ENCODE data around the gene SERPIND1. TPM values are rescaled to one million over a fixed set of nuclear protein-coding genes. Genes with fewer than 3 reads are reported as not detected.

SERPIND1 gene
- total RNA-seq, 1 donor = not detected

- H4K20me1 ChIP-seq (ENCODE audit: insufficient read depth, low read length) = no peaks in the 10 kb centered on the region
- no peak overlapping the region for H3K27ac ChIP-seq (ENCODE audit: low read depth, low read length)
- no peaks in the 10 kb centered on the region for H3K9me3 ChIP-seq (ENCODE audit: low read depth, low read length)
- H3K4me2 ChIP-seq (ENCODE audit: insufficient read depth, low read length) = no peak overlapping the region
- H3K27me3 ChIP-seq (ENCODE audit: insufficient read depth, low read length) = no peaks in the 10 kb centered on the region
- no peak overlapping the region for H2AFZ ChIP-seq (ENCODE audit: low read length)
- H3K4me3 ChIP-seq (ENCODE audit: insufficient read depth, low read length) = no peak overlapping the region
- no peaks in the 10 kb centered on the region for H3K79me2 ChIP-seq (ENCODE audit: insufficient read depth, low read length)
- no peaks in the 10 kb centered on the region for H3K36me3 ChIP-seq (ENCODE audit: insufficient read depth, low read length)
- no peaks in the 10 kb centered on the region for H3K4me1 ChIP-seq (ENCODE audit: insufficient read depth, low read length)
- TF ChIP-seq, protein P1, sequence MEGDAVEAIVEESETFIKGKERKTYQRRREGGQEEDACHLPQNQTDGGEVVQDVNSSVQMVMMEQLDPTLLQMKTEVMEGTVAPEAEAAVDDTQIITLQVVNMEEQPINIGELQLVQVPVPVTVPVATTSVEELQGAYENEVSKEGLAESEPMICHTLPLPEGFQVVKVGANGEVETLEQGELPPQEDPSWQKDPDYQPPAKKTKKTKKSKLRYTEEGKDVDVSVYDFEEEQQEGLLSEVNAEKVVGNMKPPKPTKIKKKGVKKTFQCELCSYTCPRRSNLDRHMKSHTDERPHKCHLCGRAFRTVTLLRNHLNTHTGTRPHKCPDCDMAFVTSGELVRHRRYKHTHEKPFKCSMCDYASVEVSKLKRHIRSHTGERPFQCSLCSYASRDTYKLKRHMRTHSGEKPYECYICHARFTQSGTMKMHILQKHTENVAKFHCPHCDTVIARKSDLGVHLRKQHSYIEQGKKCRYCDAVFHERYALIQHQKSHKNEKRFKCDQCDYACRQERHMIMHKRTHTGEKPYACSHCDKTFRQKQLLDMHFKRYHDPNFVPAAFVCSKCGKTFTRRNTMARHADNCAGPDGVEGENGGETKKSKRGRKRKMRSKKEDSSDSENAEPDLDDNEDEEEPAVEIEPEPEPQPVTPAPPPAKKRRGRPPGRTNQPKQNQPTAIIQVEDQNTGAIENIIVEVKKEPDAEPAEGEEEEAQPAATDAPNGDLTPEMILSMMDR (IDR thresholded peaks at IDR 0.05; ENCODE audit: extremely low read depth, low read depth, low read length) = no peak
- peak; percentile 3 for DNase-seq (ENCODE audit: insufficient read length, low spot score, missing footprints)
Observed at GRCh38 chr22:20771918-20772625, 1.8 kb upstream of the SERPIND1 start.

- no peak for DNase-seq (ENCODE audit: insufficient read length, low spot score, missing footprints)
- Histone ChIP-seq H3K27ac (ENCODE audit: low read depth, low read length) (no peak overlapping the region), H3K4me2 (ENCODE audit: insufficient read depth, low read length) (no peak overlapping the region), H3K79me2 (ENCODE audit: insufficient read depth, low read length) (no peaks in the 10 kb centered on the region), H4K20me1 (ENCODE audit: insufficient read depth, low read length) (no peaks in the 10 kb centered on the region), H3K36me3 (ENCODE audit: insufficient read depth, low read length) (peaks cover 8% of the 10 kb centered on the region), H3K9me3 (ENCODE audit: low read depth, low read length) (no peaks in the 10 kb centered on the region), H3K4me1 (ENCODE audit: insufficient read depth, low read length) (peaks cover 18% of the 10 kb centered on the region), H3K27me3 (ENCODE audit: insufficient read depth, low read length) (no peaks in the 10 kb centered on the region), H2AFZ (ENCODE audit: low read length) (no peak overlapping the region), H3K4me3 (ENCODE audit: insufficient read depth, low read length) (no peak overlapping the region)
- TF ChIP-seq, protein P1 (IDR thresholded peaks at IDR 0.05; ENCODE audit: extremely low read depth, low read depth, low read length) = no peak
Observed at GRCh38 chr22:20774882-20775281, 969 bp downstream of the SERPIND1 start.

DNA sequence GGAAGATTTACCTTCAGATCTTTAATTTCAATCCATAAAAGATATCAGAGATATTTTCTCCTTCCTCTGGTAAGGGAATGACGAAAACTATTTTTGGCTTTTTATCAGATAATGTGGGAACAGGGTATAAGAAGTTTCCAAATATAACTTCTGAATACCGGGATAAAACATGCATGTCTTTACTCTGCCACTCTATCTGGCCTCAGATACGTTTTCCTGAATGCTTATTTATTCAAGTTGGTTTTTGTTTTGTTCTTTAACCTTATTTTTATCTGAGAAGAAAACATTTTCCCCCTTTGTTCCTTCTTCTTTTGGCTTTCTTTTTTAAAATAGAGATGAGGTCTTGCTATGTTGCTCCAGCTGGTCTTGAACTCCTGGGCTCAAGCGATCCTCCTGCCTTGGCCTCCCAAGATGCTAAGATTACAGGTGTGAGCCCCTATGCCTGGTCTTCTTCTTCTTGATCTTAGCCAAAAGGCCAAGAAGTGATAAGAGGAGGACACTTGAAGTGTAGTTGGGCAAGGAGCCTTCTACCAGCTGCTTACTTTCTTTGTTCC is 1.5 kb downstream of the SERPIND1 start:
- no peak overlapping the region for H3K4me3 ChIP-seq (ENCODE audit: insufficient read depth, low read length)
- no peak overlapping the region for H2AFZ ChIP-seq (ENCODE audit: low read length)
- H3K36me3 ChIP-seq (ENCODE audit: insufficient read depth, low read length) = peaks cover 8% of the 10 kb centered on the region
- H4K20me1 ChIP-seq (ENCODE audit: insufficient read depth, low read length) = no peaks in the 10 kb centered on the region
- no peak overlapping the region for H3K27ac ChIP-seq (ENCODE audit: low read depth, low read length)
- no peaks in the 10 kb centered on the region for H3K27me3 ChIP-seq (ENCODE audit: insufficient read depth, low read length)
- H3K4me1 ChIP-seq (ENCODE audit: insufficient read depth, low read length) = peaks cover 23% of the 10 kb centered on the region
- TF ChIP-seq, protein P1 (IDR thresholded peaks at IDR 0.05; ENCODE audit: extremely low read depth, low read depth, low read length) = no peak
- H3K4me2 ChIP-seq (ENCODE audit: insufficient read depth, low read length) = no peak overlapping the region
- no peak for DNase-seq (ENCODE audit: insufficient read length, low spot score, missing footprints)
- H3K79me2 ChIP-seq (ENCODE audit: insufficient read depth, low read length) = no peaks in the 10 kb centered on the region
- H3K9me3 ChIP-seq (ENCODE audit: low read depth, low read length) = no peaks in the 10 kb centered on the region

DNA sequence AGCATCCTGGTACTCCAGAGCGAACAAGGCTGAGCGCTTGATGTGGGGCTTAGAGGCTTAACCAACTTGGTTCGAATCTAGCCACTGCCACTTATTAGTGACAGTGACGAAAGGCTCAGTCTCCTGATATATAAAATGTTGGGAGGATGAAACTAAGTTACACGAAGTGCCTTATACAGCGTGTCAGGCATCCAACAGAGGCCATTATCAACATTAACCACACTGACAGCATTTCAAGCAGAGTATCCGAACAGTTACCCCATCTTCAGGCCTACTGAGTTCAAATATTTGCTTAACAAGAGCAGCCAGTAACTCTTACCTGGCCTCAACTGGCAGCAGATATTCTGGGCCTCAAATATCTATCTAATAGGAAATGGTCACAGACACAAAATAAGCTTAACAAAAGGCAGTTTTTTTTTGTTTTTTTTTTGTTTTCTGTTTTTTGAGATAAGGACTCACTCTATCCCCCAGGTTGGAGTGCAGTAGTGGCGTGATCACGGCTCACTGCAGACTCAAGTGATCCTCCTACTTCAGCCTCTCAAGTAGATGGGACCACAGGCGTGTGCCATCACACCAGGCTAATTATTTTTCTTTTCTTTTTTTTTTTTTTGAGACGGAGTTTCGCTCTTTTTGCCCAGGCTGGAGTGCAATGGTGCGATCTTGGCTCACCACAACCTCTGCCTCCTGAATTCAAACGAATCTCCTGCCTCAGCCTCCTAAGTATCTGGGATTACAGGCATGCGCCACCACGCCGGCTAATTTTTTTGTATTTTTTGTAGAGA is 2.9 kb downstream of the SERPIND1 start:
- no peaks in the 10 kb centered on the region for H3K9me3 ChIP-seq (ENCODE audit: low read depth, low read length)
- H3K4me2 ChIP-seq (ENCODE audit: insufficient read depth, low read length) = no peak overlapping the region
- H3K4me3 ChIP-seq (ENCODE audit: insufficient read depth, low read length) = no peak overlapping the region
- no peaks in the 10 kb centered on the region for H4K20me1 ChIP-seq (ENCODE audit: insufficient read depth, low read length)
- peaks cover 8% of the 10 kb centered on the region for H3K36me3 ChIP-seq (ENCODE audit: insufficient read depth, low read length)
- H3K27me3 ChIP-seq (ENCODE audit: insufficient read depth, low read length) = no peaks in the 10 kb centered on the region
- H3K79me2 ChIP-seq (ENCODE audit: insufficient read depth, low read length) = no peaks in the 10 kb centered on the region
- peaks cover 29% of the 10 kb centered on the region for H3K4me1 ChIP-seq (ENCODE audit: insufficient read depth, low read length)
- no peak for DNase-seq (ENCODE audit: insufficient read length, low spot score, missing footprints)
- H3K27ac ChIP-seq (ENCODE audit: low read depth, low read length) = no peak overlapping the region
- no peak overlapping the region for H2AFZ ChIP-seq (ENCODE audit: low read length)
- TF ChIP-seq, protein P1 (IDR thresholded peaks at IDR 0.05; ENCODE audit: extremely low read depth, low read depth, low read length) = no peak
